PC-9 (cell line): ENCODE results near the gene TK1.

Experiments used
- CTCF ChIP-seq: fragments of 200-600 bp; sonication (generic); conservative IDR thresholded peaks from 2 replicates; pipeline ENCODE4 v1.6.1; 2017; ENCODE audit warnings: mixed run types, antibody characterized with exemption, mild to moderate bottlenecking, moderate library complexity
- EZH2 ChIP-seq: fragments of 200-600 bp; sonication (generic); IDR thresholded peaks from 2 replicates; pipeline ENCODE4 v1.8.0; 2017; ENCODE audit warnings: antibody characterized with exemption, low read depth

- TF ChIP-seq CTCF (no peak), EZH2 (no peak)
Measured at GRCh38 chr17:78159575-78160158, 27.2 kb downstream of the TK1 start.
